IMR-90 (cell line): ENCODE results near the gene PLCB2. TPM values are rescaled to one million over a fixed set of nuclear protein-coding genes. Genes with fewer than 3 reads are reported as not detected.

Source experiments
- ATAC-seq: fragments of 200-7000 bp; cut with Tn5 transposase; 2 replicates; pipeline ENCODE4 v1.9.1; 2020; ENCODE audit warnings: low read depth, mild to moderate bottlenecking, moderate library complexity
- BruUV-seq: library from RNA; stranded (reverse); fragments of 400-500 nt; replicated peaks from 2 replicates; lab custom pipeline; 2021; lab: Mats Ljungman, UMichigan
- CTCF ChIA-PET: fragments of 300-600 bp; formaldehyde crosslinking; extraction: SDS; loops from one replicate; lab custom pipeline; 2021; ENCODE audit warnings: antibody characterized with exemption; lab: Yijun Ruan, JAX
- POLR2A ChIA-PET: fragments of 300-600 bp; sonication (Branson Sonifier 250); formaldehyde crosslinking; loops from one replicate; lab custom pipeline; 2022; ENCODE audit warnings: antibody characterized with exemption; ENCODE audit not compliant: unreplicated experiment; lab: Charles Lee
- DNase-seq: peaks from one replicate; pipeline ENCODE4 v3.0.0; 2013
- H2AFZ ChIP-seq: replicated peaks from 2 replicates; pipeline ENCODE3; 2013; ENCODE audit warnings: low read length, mild to moderate bottlenecking; ENCODE audit not compliant: poor library complexity
- H2AK5ac ChIP-seq: 2 replicates; pipeline ENCODE4 v1.6.1; 2013; ENCODE audit warnings: low read depth, low read length, inconsistent platforms
- H2AK9ac ChIP-seq: replicated peaks from 2 replicates; pipeline ENCODE3; 2013; ENCODE audit warnings: mild to moderate bottlenecking, low read depth, low read length, moderate library complexity; ENCODE audit not compliant: poor library complexity
- H2BK120ac ChIP-seq: 2 replicates; pipeline ENCODE4 v1.6.1; 2013; ENCODE audit warnings: low read depth, low read length, inconsistent platforms
- H2BK15ac ChIP-seq: 3 replicates; pipeline ENCODE4 v1.6.1; 2013; ENCODE audit warnings: low read depth, low read length, inconsistent platforms
- H2BK20ac ChIP-seq: 2 replicates; pipeline ENCODE4 v1.6.1; 2013; ENCODE audit warnings: low read depth, mild to moderate bottlenecking, inconsistent platforms, low read length, moderate library complexity
- H2BK5ac ChIP-seq: 2 replicates; pipeline ENCODE4 v1.6.1; 2013; ENCODE audit warnings: mild to moderate bottlenecking, low read depth, low read length, inconsistent platforms; ENCODE audit not compliant: poor library complexity, severe bottlenecking
- H3K14ac ChIP-seq: replicated peaks from 2 replicates; pipeline ENCODE4 v1.6.1; 2013; ENCODE audit warnings: low read depth, low read length, inconsistent platforms
- H3K18ac ChIP-seq: 2 replicates; pipeline ENCODE4 v1.6.1; 2013; ENCODE audit warnings: low read depth, low read length, control low read depth
- H3K23ac ChIP-seq: 2 replicates; pipeline ENCODE4 v1.6.1; 2013; ENCODE audit warnings: low read depth, low read length, inconsistent platforms
- H3K27ac ChIP-seq: 2 replicates; pipeline ENCODE4 v1.5.1; 2013; ENCODE audit warnings: mild to moderate bottlenecking, control low read depth, low read length; ENCODE audit not compliant: insufficient read depth
- H3K27me3 ChIP-seq: 2 replicates; pipeline ENCODE4 v1.6.1; 2013; ENCODE audit warnings: low read length; ENCODE audit not compliant: control insufficient read depth, insufficient read depth
- H3K36me3 ChIP-seq: 2 replicates; pipeline ENCODE4 v1.6.1; 2013; ENCODE audit warnings: low read length, mixed read lengths; ENCODE audit not compliant: control insufficient read depth, insufficient read depth
- H3K4ac ChIP-seq: 2 replicates; pipeline ENCODE4 v1.6.1; 2013; ENCODE audit warnings: low read depth, low read length, inconsistent platforms
- H3K4me1 ChIP-seq: 2 replicates; pipeline ENCODE4 v1.6.1; 2013; ENCODE audit warnings: low read length, mixed read lengths; ENCODE audit not compliant: control insufficient read depth, insufficient read depth
- H3K4me2 ChIP-seq: 2 replicates; pipeline ENCODE4 v1.6.1; 2013; ENCODE audit warnings: low read depth, mild to moderate bottlenecking, control low read depth, low read length, moderate library complexity
- H3K4me3 ChIP-seq: 2 replicates; pipeline ENCODE4 v1.5.1; 2013; ENCODE audit warnings: low read depth, mild to moderate bottlenecking, control low read depth, low read length, moderate library complexity; ENCODE audit not compliant: insufficient read depth
- H3K56ac ChIP-seq: 2 replicates; pipeline ENCODE4 v1.6.1; 2013; ENCODE audit warnings: low read length, inconsistent platforms; ENCODE audit not compliant: insufficient read depth; ENCODE audit errors: extremely low read depth
- H3K79me1 ChIP-seq, 2 experiments: 2 replicates each; pipeline ENCODE4 v1.6.1; 2013; ENCODE audit warnings: low read length in 2 of 2, inconsistent platforms in 1 of 2, low read depth in 1 of 2
- H3K9ac ChIP-seq: 2 replicates; pipeline ENCODE4 v1.6.1; 2013; ENCODE audit warnings: low read depth, low read length, control low read depth
- H3K9me1 ChIP-seq: 2 replicates; pipeline ENCODE4 v1.6.1; 2013; ENCODE audit warnings: low read length, inconsistent platforms; ENCODE audit not compliant: insufficient read depth
- H3K9me3 ChIP-seq: 2 replicates; pipeline ENCODE4 v1.6.1; 2013; ENCODE audit warnings: low read length; ENCODE audit not compliant: control insufficient read depth, insufficient read depth
- H4K20me1 ChIP-seq: 2 replicates; pipeline ENCODE4 v1.6.1; 2013; ENCODE audit warnings: low read length, inconsistent platforms; ENCODE audit not compliant: insufficient read depth
- H4K5ac ChIP-seq: 2 replicates; pipeline ENCODE4 v1.6.1; 2013; ENCODE audit warnings: mild to moderate bottlenecking, low read depth, low read length, control low read depth
- H4K8ac ChIP-seq, 2 experiments: 2 replicates each; pipeline ENCODE4 v1.6.1; 2013; ENCODE audit warnings: low read depth in 2 of 2, low read length in 2 of 2, control low read depth in 1 of 2, inconsistent platforms in 1 of 2
- H4K91ac ChIP-seq: 2 replicates; pipeline ENCODE4 v1.6.1; 2013; ENCODE audit warnings: low read depth, low read length, inconsistent platforms; ENCODE audit not compliant: insufficient read depth
- BHLHE40 ChIP-seq: fragments of 150-350 bp; IDR thresholded peaks from 2 replicates; pipeline ENCODE4 v1.6.1; 2016; ENCODE audit warnings: mild to moderate bottlenecking, low read depth, low read length
- CEBPB ChIP-seq: IDR thresholded peaks from 2 replicates; pipeline ENCODE4 v1.6.1; 2012; ENCODE audit warnings: low read depth, low read length, improper control_type of control experiment
- CHD1 ChIP-seq: IDR thresholded peaks from 2 replicates; pipeline ENCODE4 v1.6.1; 2012; ENCODE audit warnings: low read depth, low read length, improper control_type of control experiment
- FOS ChIP-seq: fragments of 150-350 bp; IDR thresholded peaks from 2 replicates; pipeline ENCODE4 v1.6.1; 2016; ENCODE audit warnings: low read depth, low read length
- MAFK ChIP-seq: IDR thresholded peaks from 2 replicates; pipeline ENCODE4 v1.6.1; 2012; ENCODE audit warnings: low read depth, low read length, improper control_type of control experiment
- MAZ ChIP-seq: IDR thresholded peaks from 2 replicates; pipeline ENCODE4 v1.6.1; 2012; ENCODE audit warnings: low read depth, mild to moderate bottlenecking, low read length, improper control_type of control experiment, moderate library complexity, borderline replicate concordance
- MXI1 ChIP-seq: IDR thresholded peaks from 2 replicates; pipeline ENCODE4 v1.6.1; 2012; ENCODE audit warnings: low read depth, mild to moderate bottlenecking, low read length, moderate library complexity, borderline replicate concordance
- NFE2L2 ChIP-seq: fragments of 150-350 bp; IDR thresholded peaks from 2 replicates; pipeline ENCODE4 v1.6.1; 2016; ENCODE audit warnings: low read depth, mild to moderate bottlenecking, low read length
- POLR2A ChIP-seq: IDR thresholded peaks from 2 replicates; pipeline ENCODE4 v1.6.1; 2012; ENCODE audit warnings: mild to moderate bottlenecking, low read depth, low read length
- RAD21 ChIP-seq: IDR thresholded peaks from 2 replicates; pipeline ENCODE4 v1.6.1; 2012; ENCODE audit warnings: low read length, improper control_type of control experiment
- RCOR1 ChIP-seq: IDR thresholded peaks from 2 replicates; pipeline ENCODE4 v1.6.1; 2012; ENCODE audit warnings: mild to moderate bottlenecking, low read length, improper control_type of control experiment; ENCODE audit not compliant: insufficient replicate concordance
- RFX5 ChIP-seq: IDR thresholded peaks from 2 replicates; pipeline ENCODE4 v1.8.0; 2012; ENCODE audit warnings: low read depth, mild to moderate bottlenecking, low read length, moderate library complexity
- SMC3 ChIP-seq: fragments of 150-350 bp; IDR thresholded peaks from 2 replicates; pipeline ENCODE4 v1.6.1; 2016; ENCODE audit warnings: low read depth, mild to moderate bottlenecking, antibody characterized with exemption, low read length, moderate library complexity
- WGBS, 2 experiments: methylation state at CpG; one replicate each; pipeline versions ENCODE4 v1.1.5 to v1.1.7; 2013; ENCODE audit warnings: missing lambda C conversion rate in 2 of 2; ENCODE audit not compliant: insufficient read length in 1 of 2; ENCODE audit errors: extremely low coverage in 2 of 2; 5-methylcytosine and 5-hydroxymethylcytosine counted together
- dilution Hi-C: fragments of 300-500 bp; cut with HindIII; formaldehyde crosslinking; loops from one replicate; pipeline ENCODE4 v1.14.3; 2018; ENCODE audit warnings: low sequenced_read_pairs; ENCODE audit not compliant: unreplicated experiment
- in situ Hi-C: fragments of 300-500 bp; cut with MboI; formaldehyde crosslinking; loops from 3 replicates; pipeline ENCODE4 v1.14.3; 2019; ENCODE audit warnings: low sequenced_read_pairs, inconsistent platforms, mixed read lengths
- intact Hi-C: fragments of 100-400 bp; cut with micrococcal nuclease; formaldehyde crosslinking; loops from 2 replicates; pipeline ENCODE4 v1.10.0; 2022
- polyA plus RNA-seq, 3 experiments: library from polyadenylated mRNA; depleted of rRNA; stranded (reverse); fragments of >200 nt; gene quantifications; 2 replicates each; pipeline ENCODE4 v1.2.3, GENCODE V29; 2012; ENCODE audit warnings: low replicate concordance in 1 of 3
- total RNA-seq: library from RNA; depleted of rRNA; stranded (reverse); fragments of >200 nt; gene quantifications from 2 replicates; pipeline ENCODE4 v1.2.3, GENCODE V29; 2012
- TF ChIP-seq, protein P1 (sequence below): fragments of 150-350 bp; IDR thresholded peaks from 2 replicates; pipeline ENCODE4 v1.6.1; 2016; ENCODE audit warnings: low read depth, mild to moderate bottlenecking, low read length, moderate library complexity, borderline replicate concordance
- TF ChIP-seq, protein P2 (sequence below): fragments of 150-350 bp; IDR thresholded peaks from 2 replicates; pipeline ENCODE4 v1.6.1; 2017; ENCODE audit warnings: mild to moderate bottlenecking, antibody characterized with exemption, low read length, low read depth
- TF ChIP-seq, protein P3 (sequence below): conservative IDR thresholded peaks from 2 replicates; pipeline ENCODE4 v1.5.1; 2012; ENCODE audit warnings: mild to moderate bottlenecking, low read depth, low read length, improper control_type of control experiment

Gene PLCB2
- total and polyA plus RNA-seq, 2 of the 4 experiments (the other 2 are of a cell fraction): 0.18 to 1.4 TPM

GRCh38 chr15:40239404-40239692, 68.4 kb downstream of the PLCB2 start:
- Histone ChIP-seq H3K4me1 (peaks cover 3% of the 10 kb centered on the region; the same call in 1 of the 2 replicates), H3K4me3 (peak overlapping the region; percentile 42), H2AFZ (peak overlapping the region; percentile 84), H3K14ac (no peak overlapping the region), H3K9ac (no peak overlapping the region), H2BK15ac (no peak overlapping the region), H3K4me2 (peak overlapping the region; percentile 84), H3K18ac (no peak overlapping the region), H3K36me3 (no peaks in the 10 kb centered on the region), H2BK5ac (no peak overlapping the region), H2BK120ac (no peak overlapping the region), H4K91ac (no peak overlapping the region), H3K9me3 (no peaks in the 10 kb centered on the region), H3K27me3 (peaks cover 18% of the 10 kb centered on the region; the same call in 1 of the 2 replicates), H3K79me1 (no peaks in the 10 kb centered on the region), H2BK20ac (no peak overlapping the region), H3K27ac (no peak overlapping the region), H4K8ac (no peak overlapping the region), H4K20me1 (no peaks in the 10 kb centered on the region), H2AK5ac (no peak overlapping the region), H3K4ac (no peak overlapping the region), H4K5ac (no peak overlapping the region), H3K23ac (no peak overlapping the region), H2AK9ac (no peak overlapping the region), H3K56ac (no peak overlapping the region), H3K9me1 (no peaks in the 10 kb centered on the region)
- dilution Hi-C loops: no loop called here
- 30% methylated on average over 4 of the region's 5 CpGs; no CpG with 5 or more reads in 1 of the 2 experiments for WGBS, 2 experiments
- TF ChIP-seq, protein P1, sequence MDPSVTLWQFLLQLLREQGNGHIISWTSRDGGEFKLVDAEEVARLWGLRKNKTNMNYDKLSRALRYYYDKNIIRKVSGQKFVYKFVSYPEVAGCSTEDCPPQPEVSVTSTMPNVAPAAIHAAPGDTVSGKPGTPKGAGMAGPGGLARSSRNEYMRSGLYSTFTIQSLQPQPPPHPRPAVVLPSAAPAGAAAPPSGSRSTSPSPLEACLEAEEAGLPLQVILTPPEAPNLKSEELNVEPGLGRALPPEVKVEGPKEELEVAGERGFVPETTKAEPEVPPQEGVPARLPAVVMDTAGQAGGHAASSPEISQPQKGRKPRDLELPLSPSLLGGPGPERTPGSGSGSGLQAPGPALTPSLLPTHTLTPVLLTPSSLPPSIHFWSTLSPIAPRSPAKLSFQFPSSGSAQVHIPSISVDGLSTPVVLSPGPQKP: no peak
- TF ChIP-seq RCOR1 (no peak), BHLHE40 (no peak), MXI1 (no peak), MAZ (no peak), CEBPB (no peak), RFX5 (no peak), NFE2L2 (no peak), MAFK (no peak), CHD1 (no peak), RAD21 (no peak), POLR2A (no peak), SMC3 (no peak), FOS (no peak)
- TF ChIP-seq, protein P2, sequence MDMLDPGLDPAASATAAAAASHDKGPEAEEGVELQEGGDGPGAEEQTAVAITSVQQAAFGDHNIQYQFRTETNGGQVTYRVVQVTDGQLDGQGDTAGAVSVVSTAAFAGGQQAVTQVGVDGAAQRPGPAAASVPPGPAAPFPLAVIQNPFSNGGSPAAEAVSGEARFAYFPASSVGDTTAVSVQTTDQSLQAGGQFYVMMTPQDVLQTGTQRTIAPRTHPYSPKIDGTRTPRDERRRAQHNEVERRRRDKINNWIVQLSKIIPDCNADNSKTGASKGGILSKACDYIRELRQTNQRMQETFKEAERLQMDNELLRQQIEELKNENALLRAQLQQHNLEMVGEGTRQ: no peak
- TF ChIP-seq, protein P3, sequence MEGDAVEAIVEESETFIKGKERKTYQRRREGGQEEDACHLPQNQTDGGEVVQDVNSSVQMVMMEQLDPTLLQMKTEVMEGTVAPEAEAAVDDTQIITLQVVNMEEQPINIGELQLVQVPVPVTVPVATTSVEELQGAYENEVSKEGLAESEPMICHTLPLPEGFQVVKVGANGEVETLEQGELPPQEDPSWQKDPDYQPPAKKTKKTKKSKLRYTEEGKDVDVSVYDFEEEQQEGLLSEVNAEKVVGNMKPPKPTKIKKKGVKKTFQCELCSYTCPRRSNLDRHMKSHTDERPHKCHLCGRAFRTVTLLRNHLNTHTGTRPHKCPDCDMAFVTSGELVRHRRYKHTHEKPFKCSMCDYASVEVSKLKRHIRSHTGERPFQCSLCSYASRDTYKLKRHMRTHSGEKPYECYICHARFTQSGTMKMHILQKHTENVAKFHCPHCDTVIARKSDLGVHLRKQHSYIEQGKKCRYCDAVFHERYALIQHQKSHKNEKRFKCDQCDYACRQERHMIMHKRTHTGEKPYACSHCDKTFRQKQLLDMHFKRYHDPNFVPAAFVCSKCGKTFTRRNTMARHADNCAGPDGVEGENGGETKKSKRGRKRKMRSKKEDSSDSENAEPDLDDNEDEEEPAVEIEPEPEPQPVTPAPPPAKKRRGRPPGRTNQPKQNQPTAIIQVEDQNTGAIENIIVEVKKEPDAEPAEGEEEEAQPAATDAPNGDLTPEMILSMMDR: no peak
- BruUV-seq: no TSS peak
- ATAC-seq (no peak), DNase-seq (no peak)
- in situ Hi-C loops: no loop called here
- intact Hi-C loops: no loop called here
- ChIA-PET CTCF (interaction anchor here (0.5 to 1.5 kb wide), 3 partner anchors 35 to 192 kb away, joined by 3 to 7 read pairs (median 3); no protein-coding TSS in a partner anchor), POLR2A (no interaction called here)
